A673 (cell line): Measurements from ENCODE around the gene ERI3. TPM values are rescaled to one million over a fixed set of nuclear protein-coding genes. Genes with fewer than 3 reads are reported as not detected.

Experiments
- BruUV-seq: library from RNA; stranded (reverse); fragments of 400-500 nt; replicated peaks from 2 replicates; lab custom pipeline; 2021; lab: Mats Ljungman, UMichigan
- CTCF ChIA-PET: fragments of 300-600 bp; sonication (Branson Sonifier 250); formaldehyde crosslinking; loops from one replicate; lab custom pipeline; 2022; ENCODE audit warnings: antibody characterized with exemption; lab: Charles Lee
- POLR2A ChIA-PET: fragments of 300-600 bp; sonication (Branson Sonifier 250); formaldehyde crosslinking; loops from one replicate; lab custom pipeline; 2022; ENCODE audit warnings: antibody characterized with exemption; ENCODE audit not compliant: low non-redundant PET; lab: Charles Lee
- DNase-seq: peaks from one replicate; pipeline ENCODE4 v3.0.0-alpha.2; 2015; ENCODE audit warnings: low spot score
- H3K27ac ChIP-seq: fragments of 200-600 bp; sonication (generic); 2 replicates; pipeline ENCODE4 v1.5.1; 2016; ENCODE audit warnings: mixed run types, low read depth, mild to moderate bottlenecking, mixed read lengths, antibody characterized with exemption, low read length; ENCODE audit not compliant: poor library complexity, severe bottlenecking
- H3K27me3 ChIP-seq: fragments of 200-600 bp; sonication (generic); replicated peaks from 2 replicates; pipeline ENCODE4 v1.6.1; 2017; ENCODE audit warnings: mixed run types, low read depth, mild to moderate bottlenecking, mixed read lengths, antibody characterized with exemption, low read length; ENCODE audit not compliant: insufficient read depth, poor library complexity
- H3K36me3 ChIP-seq: fragments of 200-600 bp; sonication (generic); 2 replicates; pipeline ENCODE4 v1.6.1; 2016; ENCODE audit warnings: mixed run types, mild to moderate bottlenecking, mixed read lengths, antibody characterized with exemption, low read length; ENCODE audit not compliant: insufficient read depth, poor library complexity, severe bottlenecking
- H3K4me1 ChIP-seq: fragments of 200-600 bp; sonication (generic); 2 replicates; pipeline ENCODE4 v1.6.1; 2017; ENCODE audit warnings: mixed run types, mild to moderate bottlenecking, mixed read lengths, antibody characterized with exemption, low read length; ENCODE audit not compliant: insufficient read depth, poor library complexity, severe bottlenecking
- H3K4me3 ChIP-seq: fragments of 200-600 bp; sonication (generic); 2 replicates; pipeline ENCODE4 v1.5.1; 2016; ENCODE audit warnings: low read depth, mixed run types, mild to moderate bottlenecking, mixed read lengths, low read length; ENCODE audit not compliant: poor library complexity, severe bottlenecking
- H3K9me3 ChIP-seq: fragments of 200-600 bp; sonication (generic); 2 replicates; pipeline ENCODE4 v1.6.1; 2016; ENCODE audit warnings: mixed run types, low read depth, mild to moderate bottlenecking, mixed read lengths, antibody characterized with exemption, low read length; ENCODE audit not compliant: poor library complexity, severe bottlenecking
- EZH2 ChIP-seq: fragments of 200-600 bp; sonication (generic); IDR thresholded peaks from 2 replicates; pipeline ENCODE4 v1.6.1; 2017; ENCODE audit warnings: borderline replicate concordance, low read depth, mild to moderate bottlenecking, mixed read lengths, antibody characterized with exemption, low read length; ENCODE audit not compliant: poor library complexity, severe bottlenecking
- intact Hi-C: fragments of 100-400 bp; cut with micrococcal nuclease; formaldehyde crosslinking; loops from one replicate; pipeline ENCODE4 v1.10.0; 2022; ENCODE audit not compliant: unreplicated experiment
- total RNA-seq: library from RNA; stranded (reverse); gene quantifications from 2 replicates; pipeline ENCODE4 v1.2.3, GENCODE V29; 2021
- TF ChIP-seq, protein P1 (sequence below): fragments of 300-800, 200-600 bp; sonication (generic); conservative IDR thresholded peaks from 2 replicates; pipeline ENCODE4 v1.5.1; 2017; ENCODE audit warnings: low read depth, mild to moderate bottlenecking, antibody characterized with exemption, low read length, moderate library complexity, mixed read lengths

Gene ERI3
- total RNA-seq, 1 experiment from 2014 or later: 97.9 TPM

DNA sequence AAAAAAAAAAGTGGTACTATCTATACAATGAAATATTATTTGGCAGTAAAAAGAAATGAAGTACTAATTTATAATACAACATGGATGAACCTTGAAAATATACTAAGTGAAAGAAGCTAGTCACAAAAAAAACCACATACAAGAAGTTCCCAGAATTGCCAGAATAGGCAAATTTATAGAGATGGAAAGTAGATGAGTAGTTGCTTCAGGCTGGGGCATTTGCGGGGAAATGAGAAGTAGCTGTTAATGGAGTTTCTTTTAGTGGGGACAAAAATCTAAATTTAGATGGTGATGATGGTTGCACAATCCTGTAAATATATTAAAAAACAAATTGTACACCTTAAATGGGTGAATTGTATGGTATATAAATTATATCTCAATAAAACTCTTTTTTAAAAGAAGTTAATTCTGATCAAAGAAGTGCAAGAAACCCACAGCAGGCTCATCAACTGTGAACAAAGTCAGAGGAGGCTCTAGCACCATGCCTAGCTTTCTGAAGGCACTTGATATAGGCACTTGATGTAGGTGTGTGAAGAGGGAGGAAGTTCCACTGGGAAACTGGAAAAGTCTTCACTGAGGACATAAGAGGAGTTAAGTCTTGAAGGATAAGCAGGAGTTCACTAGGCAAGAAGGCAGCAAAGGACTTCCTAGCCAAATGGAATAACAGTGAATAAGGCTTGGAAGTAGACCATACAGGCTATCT, 89.2 kb downstream of the ERI3 start:
- POLR2A ChIA-PET: interaction anchor here (0.7 kb wide), 1 partner anchor 27 kb away, joined by 6 read pairs; no protein-coding TSS in a partner anchor
- H3K4me1 ChIP-seq: peaks cover 8% of the 10 kb centered on the region

DNA sequence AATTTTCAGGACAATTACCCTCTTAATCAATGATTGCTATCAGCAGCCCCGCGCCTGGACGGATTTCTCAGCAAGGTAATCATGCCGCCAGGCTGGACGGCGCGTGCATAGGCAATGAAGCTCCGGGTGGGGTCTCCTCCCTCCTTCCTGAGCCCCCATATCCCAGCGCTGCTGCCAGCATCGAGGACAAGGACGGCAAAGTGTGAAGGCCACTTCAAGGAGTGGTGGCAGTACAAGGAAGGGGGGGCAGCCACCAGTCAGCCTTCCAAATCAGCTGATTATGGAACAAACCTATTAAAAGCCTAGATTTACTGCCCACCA, 90.6 kb downstream of the ERI3 start:
- Histone ChIP-seq H3K36me3 (no peaks in the 10 kb centered on the region), H3K4me3 (no peak overlapping the region), H3K9me3 (no peaks in the 10 kb centered on the region), H3K27me3 (no peaks in the 10 kb centered on the region), H3K4me1 (peaks cover 8% of the 10 kb centered on the region), H3K27ac (no peak overlapping the region)
- TF ChIP-seq, protein P1, sequence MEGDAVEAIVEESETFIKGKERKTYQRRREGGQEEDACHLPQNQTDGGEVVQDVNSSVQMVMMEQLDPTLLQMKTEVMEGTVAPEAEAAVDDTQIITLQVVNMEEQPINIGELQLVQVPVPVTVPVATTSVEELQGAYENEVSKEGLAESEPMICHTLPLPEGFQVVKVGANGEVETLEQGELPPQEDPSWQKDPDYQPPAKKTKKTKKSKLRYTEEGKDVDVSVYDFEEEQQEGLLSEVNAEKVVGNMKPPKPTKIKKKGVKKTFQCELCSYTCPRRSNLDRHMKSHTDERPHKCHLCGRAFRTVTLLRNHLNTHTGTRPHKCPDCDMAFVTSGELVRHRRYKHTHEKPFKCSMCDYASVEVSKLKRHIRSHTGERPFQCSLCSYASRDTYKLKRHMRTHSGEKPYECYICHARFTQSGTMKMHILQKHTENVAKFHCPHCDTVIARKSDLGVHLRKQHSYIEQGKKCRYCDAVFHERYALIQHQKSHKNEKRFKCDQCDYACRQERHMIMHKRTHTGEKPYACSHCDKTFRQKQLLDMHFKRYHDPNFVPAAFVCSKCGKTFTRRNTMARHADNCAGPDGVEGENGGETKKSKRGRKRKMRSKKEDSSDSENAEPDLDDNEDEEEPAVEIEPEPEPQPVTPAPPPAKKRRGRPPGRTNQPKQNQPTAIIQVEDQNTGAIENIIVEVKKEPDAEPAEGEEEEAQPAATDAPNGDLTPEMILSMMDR: no peak
- no peak for TF ChIP-seq EZH2
- CTCF ChIA-PET: no interaction called here
- intact Hi-C loops: no loop called here
- POLR2A ChIA-PET: no interaction called here
- DNase-seq: no peak
- no TSS peak for BruUV-seq

More for the DNA sequence above, 89.2 kb downstream of the ERI3 start:
- intact Hi-C loops: no loop called here
- no peak for DNase-seq
- CTCF ChIA-PET: no interaction called here
- Histone ChIP-seq H3K36me3 (no peaks in the 10 kb centered on the region), H3K27ac (no peak overlapping the region), H3K9me3 (no peaks in the 10 kb centered on the region), H3K4me3 (no peak overlapping the region), H3K27me3 (no peaks in the 10 kb centered on the region)
- BruUV-seq: no TSS peak
- no peak for TF ChIP-seq EZH2
- TF ChIP-seq, protein P1: no peak

DNA sequence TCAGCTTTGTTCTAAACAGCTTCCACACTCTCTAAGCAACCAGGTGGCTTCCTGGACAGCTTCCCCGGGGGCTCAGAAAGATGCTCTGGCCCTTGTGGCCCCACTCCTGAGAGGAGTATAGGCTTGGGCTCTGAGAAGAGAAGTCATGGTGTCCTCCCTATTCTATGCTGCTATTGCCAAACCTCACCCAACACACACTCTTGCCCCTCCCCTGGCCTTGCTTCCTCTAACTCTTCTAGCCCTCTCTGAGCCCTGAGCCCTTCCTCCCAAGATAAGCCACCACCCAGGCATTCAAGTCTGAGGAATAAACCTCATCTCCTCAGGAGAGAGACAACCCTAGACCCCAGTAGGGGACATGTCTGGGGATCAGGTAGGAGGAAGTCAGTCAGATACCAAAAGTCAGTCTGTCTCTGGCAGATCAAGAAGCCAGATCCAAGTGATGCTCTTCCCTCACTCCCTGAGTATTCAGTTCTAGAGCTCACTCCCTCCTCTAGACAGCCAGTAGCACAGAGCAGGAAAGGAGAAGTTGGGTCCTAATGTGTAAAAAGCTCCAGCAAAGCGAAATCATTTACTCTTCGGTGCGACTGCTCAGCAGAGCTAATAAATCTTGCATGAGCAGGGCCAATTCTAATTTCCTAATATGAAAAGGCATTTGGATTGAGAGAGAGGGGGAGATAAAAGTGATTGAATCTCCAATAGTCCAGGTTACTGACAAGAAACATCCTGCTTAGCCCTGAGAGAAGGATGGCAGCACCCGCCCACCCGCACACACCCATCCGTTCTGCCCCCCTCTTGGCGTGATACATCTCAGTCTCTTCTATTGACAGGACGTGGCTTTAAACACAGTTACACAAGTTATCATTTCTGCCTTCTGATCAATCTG, 91.2 kb downstream of the ERI3 start:
- no peak overlapping the region for H3K27ac ChIP-seq

More for the DNA sequence above, 91.2 kb downstream of the ERI3 start:
- no peaks in the 10 kb centered on the region for H3K36me3 ChIP-seq
- H3K4me1 ChIP-seq: peaks cover 8% of the 10 kb centered on the region
- no peak for TF ChIP-seq EZH2
- TF ChIP-seq, protein P1: no peak
- intact Hi-C loops: no loop called here
- no peak for DNase-seq
- ChIA-PET CTCF (no interaction called here), POLR2A (no interaction called here)
- no TSS peak for BruUV-seq
- no peaks in the 10 kb centered on the region for H3K9me3 ChIP-seq
- H3K4me3 ChIP-seq: no peak overlapping the region
- H3K27me3 ChIP-seq: no peaks in the 10 kb centered on the region
